ENCODE measurements around the gene PBX3. TPM values are rescaled to one million over a fixed set of nuclear protein-coding genes. Genes with fewer than 3 reads are reported as not detected.

Gene PBX3
- total RNA-seq, 4 donors from 2014 or later: 25.7 to 71.5 (median 45.1) TPM

GRCh38 chr9:125739436-125739835 lies 7.7 kb upstream of the PBX3 start:
- TF ChIP-seq EP300 (IDR thresholded peaks at IDR 0.05) (no peak), POLR2AphosphoS5 (IDR thresholded peaks at IDR 0.05) (no peak), POLR2A (IDR thresholded peaks at IDR 0.05) (no peak), CTCF (IDR thresholded peaks at IDR 0.05) (no peak)
- H3K9me3 ChIP-seq: no peaks in the 10 kb centered on the region
- no peak for DNase-seq (ENCODE audit: low spot score in 2 of 2)
- no peaks in the 10 kb centered on the region for H3K27me3 ChIP-seq
- H3K27ac ChIP-seq: no peak overlapping the region
- no peak overlapping the region for H3K4me3 ChIP-seq
- no peaks in the 10 kb centered on the region for H3K36me3 ChIP-seq
- 83% methylated on average over 3 of the region's 3 CpGs for WGBS
- no peaks in the 10 kb centered on the region for H3K4me1 ChIP-seq

GRCh38 chr9:125742657-125743056 lies 4.5 kb upstream of the PBX3 start:
- peaks cover 12% of the 10 kb centered on the region for H3K4me1 ChIP-seq
- no peak for DNase-seq (ENCODE audit: low spot score in 2 of 2)
- H3K4me3 ChIP-seq: no peak overlapping the region
- TF ChIP-seq POLR2A (IDR thresholded peaks at IDR 0.05) (no peak), EP300 (IDR thresholded peaks at IDR 0.05) (no peak), POLR2AphosphoS5 (IDR thresholded peaks at IDR 0.05) (no peak), CTCF (IDR thresholded peaks at IDR 0.05) (no peak)
- H3K27me3 ChIP-seq: no peaks in the 10 kb centered on the region
- H3K27ac ChIP-seq: no peak overlapping the region
- no peaks in the 10 kb centered on the region for H3K9me3 ChIP-seq
- WGBS: 91% methylated on average over 3 of the region's 3 CpGs
- no peaks in the 10 kb centered on the region for H3K36me3 ChIP-seq

- no peaks in the 10 kb centered on the region for H3K36me3 ChIP-seq
- TF ChIP-seq POLR2AphosphoS5 (IDR thresholded peaks at IDR 0.05): no peak
- no peak for TF ChIP-seq CTCF (IDR thresholded peaks at IDR 0.05)
- TF ChIP-seq EP300 (IDR thresholded peaks at IDR 0.05): no peak
- TF ChIP-seq POLR2A (IDR thresholded peaks at IDR 0.05): no peak
- no peak overlapping the region for H3K27ac ChIP-seq
- no peak for DNase-seq (ENCODE audit: low spot score in 2 of 2)
- H3K9me3 ChIP-seq: no peaks in the 10 kb centered on the region
- H3K4me3 ChIP-seq: no peak overlapping the region
- H3K27me3 ChIP-seq: no peaks in the 10 kb centered on the region
- WGBS: 55% methylated on average over 5 of the region's 5 CpGs
- peaks cover 15% of the 10 kb centered on the region for H3K4me1 ChIP-seq
Measured at GRCh38 chr9:125743682-125744428, 3.3 kb upstream of the PBX3 start.

- Histone ChIP-seq H3K9me3 (no peaks in the 10 kb centered on the region), H3K27me3 (no peaks in the 10 kb centered on the region), H3K27ac (no peak overlapping the region), H3K36me3 (no peaks in the 10 kb centered on the region), H3K4me3 (no peak overlapping the region), H3K4me1 (peaks cover 22% of the 10 kb centered on the region)
- TF ChIP-seq POLR2A (IDR thresholded peaks at IDR 0.05): no peak
- TF ChIP-seq EP300 (IDR thresholded peaks at IDR 0.05): no peak
- TF ChIP-seq POLR2AphosphoS5 (IDR thresholded peaks at IDR 0.05): no peak
- TF ChIP-seq CTCF (IDR thresholded peaks at IDR 0.05): no peak
- WGBS: 83% methylated on average over 5 of the region's 5 CpGs
- no peak for DNase-seq (ENCODE audit: low spot score in 2 of 2)
Measured at GRCh38 chr9:125744616-125745015, 2.6 kb upstream of the PBX3 start.

- Histone ChIP-seq H3K4me3 (no peak overlapping the region), H3K27ac (no peak overlapping the region), H3K4me1 (peaks cover 25% of the 10 kb centered on the region), H3K36me3 (no peaks in the 10 kb centered on the region), H3K9me3 (no peaks in the 10 kb centered on the region), H3K27me3 (no peaks in the 10 kb centered on the region)
- DNase-seq (ENCODE audit: low spot score in 2 of 2): no peak
- 30% methylated on average over 1 of the region's 1 CpG for WGBS
- TF ChIP-seq POLR2A (IDR thresholded peaks at IDR 0.05) (no peak), POLR2AphosphoS5 (IDR thresholded peaks at IDR 0.05) (no peak), CTCF (IDR thresholded peaks at IDR 0.05) (no peak), EP300 (IDR thresholded peaks at IDR 0.05) (no peak)
Measured at GRCh38 chr9:125745018-125745417, 2.2 kb upstream of the PBX3 start.

Data from suprapubic skin (tissue), 4 donors.